Panc1 (cell line): ENCODE data around the gene GKAP1.

Source experiments
- CTCF ChIP-seq: fragments of 450-650 bp; IDR thresholded peaks from 2 replicates; pipeline ENCODE4 v1.5.1; 2017; ENCODE audit warnings: mild to moderate bottlenecking
- POLR2AphosphoS5 ChIP-seq: IDR thresholded peaks from 2 replicates; pipeline ENCODE4 v1.6.1; 2012; ENCODE audit warnings: mild to moderate bottlenecking, low read depth, low read length, moderate library complexity
- REST ChIP-seq, 2 experiments: IDR thresholded peaks; 2 replicates each; pipeline ENCODE4 v1.6.1; 2011 to 2012; ENCODE audit warnings: low read depth in 2 of 2, control low read depth in 1 of 2, low read length in 1 of 2, mild to moderate bottlenecking in 1 of 2, moderate library complexity in 1 of 2; ENCODE audit not compliant: insufficient read depth in 1 of 2
- SIN3A ChIP-seq: IDR thresholded peaks from 2 replicates; pipeline ENCODE4 v1.6.1; 2012; ENCODE audit warnings: low read depth, mild to moderate bottlenecking, low read length, moderate library complexity, borderline replicate concordance; ENCODE audit not compliant: insufficient read depth
- TCF7L2 ChIP-seq: IDR thresholded peaks from 2 replicates; pipeline ENCODE4 v1.6.1; 2011; ENCODE audit warnings: mild to moderate bottlenecking, low read depth, low read length, inconsistent platforms

- no peak for TF ChIP-seq CTCF
- TF ChIP-seq POLR2AphosphoS5 = peak; percentile 66
- no peak; the same call in 1 of the 2 replicates for TF ChIP-seq SIN3A
- TF ChIP-seq REST (IDR thresholded peaks at IDR 0.05; ENCODE audit: insufficient read depth in 1 of 2, low read depth in 2 of 2, low read length in 1 of 2) = no peak
- peak; percentile 68 for TF ChIP-seq TCF7L2
Observed at GRCh38 chr9:83707768-83708514, 109.6 kb downstream of the GKAP1 start, which contains the start of gene UBQLN1.
